Activated CD4-positive, alpha-beta T cell treated with anti-CD3 and anti-CD28 coated beads, Interleukin-2, Interleukin-6, amounts not matched to agents 100 ng/mL and 50 ng/mL, durations not matched to agents 16 hours and 8 hours (primary cell): ENCODE results near the gene CSNK1E.

Experiments
- DNase-seq: peaks from one replicate; pipeline ENCODE4 v3.0.0-alpha.2; 2020

CSNK1E gene

DNA sequence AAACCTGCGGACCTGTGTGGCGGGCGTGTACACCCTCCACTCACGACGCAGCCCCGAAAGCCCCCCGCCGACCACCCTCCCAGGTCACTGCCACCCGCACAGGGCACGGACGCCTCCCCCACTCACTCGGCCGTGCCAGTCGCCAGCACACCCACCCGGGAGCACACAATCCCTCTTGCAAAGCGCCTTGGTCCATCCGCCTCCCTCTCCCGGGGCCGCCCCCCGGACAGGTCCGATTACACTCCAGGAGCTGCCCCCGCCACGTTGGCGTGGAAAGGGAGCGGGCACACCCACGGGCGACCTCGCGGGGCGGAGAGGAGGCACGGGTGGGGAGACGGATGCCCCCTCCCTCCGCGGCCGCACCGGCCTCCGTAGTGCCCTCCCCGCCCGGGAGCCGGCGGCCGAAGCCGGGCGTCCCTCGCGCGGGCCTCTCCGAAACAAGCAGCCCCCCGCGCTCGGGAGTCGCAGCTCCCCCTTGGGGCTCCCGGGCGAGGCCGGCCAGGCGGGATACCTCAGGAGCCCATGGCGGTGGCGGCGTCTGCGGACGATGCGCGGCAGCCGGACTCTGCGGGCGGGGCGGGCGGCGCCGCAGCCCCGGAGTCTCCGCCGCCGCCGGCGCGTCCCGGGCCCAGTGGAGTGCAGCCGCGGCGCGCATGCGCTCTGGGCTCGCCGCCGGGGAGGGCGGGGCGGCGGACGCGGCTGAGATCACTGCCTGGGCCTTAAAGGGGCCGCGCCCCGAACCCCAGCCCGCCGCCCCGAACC, 44.7 kb downstream of the CSNK1E start, which contains the start of gene TMEM184B:
TMEM184B (minus strand) TSS at position 638 of the 762 bp plus-strand sequence. CDS start 25,049 bp downstream, outside the sequence.
- DNase-seq: peak; percentile 87

DNA sequence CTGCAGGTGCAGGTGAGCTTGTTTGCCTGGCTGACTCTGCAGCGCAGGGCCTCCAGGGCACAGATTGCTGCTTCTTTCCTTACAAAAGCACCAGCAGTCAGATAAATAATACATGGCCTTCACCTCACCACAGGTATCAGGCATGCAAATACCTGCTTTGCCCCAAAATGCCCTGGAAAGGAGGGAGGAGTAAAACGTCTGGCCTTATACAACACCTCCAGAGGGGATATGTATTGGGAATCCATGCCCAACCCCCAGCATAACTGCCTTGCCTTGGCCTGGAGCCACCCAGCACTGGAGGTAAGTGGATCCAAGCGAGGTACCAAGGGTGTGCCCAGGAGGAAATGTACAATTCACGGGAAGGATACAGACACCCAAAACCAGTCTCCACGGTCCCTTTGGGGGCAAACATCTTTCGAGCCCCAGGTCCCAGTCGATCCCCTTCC, 45.3 kb downstream of the CSNK1E start:
- no peak for DNase-seq

DNA sequence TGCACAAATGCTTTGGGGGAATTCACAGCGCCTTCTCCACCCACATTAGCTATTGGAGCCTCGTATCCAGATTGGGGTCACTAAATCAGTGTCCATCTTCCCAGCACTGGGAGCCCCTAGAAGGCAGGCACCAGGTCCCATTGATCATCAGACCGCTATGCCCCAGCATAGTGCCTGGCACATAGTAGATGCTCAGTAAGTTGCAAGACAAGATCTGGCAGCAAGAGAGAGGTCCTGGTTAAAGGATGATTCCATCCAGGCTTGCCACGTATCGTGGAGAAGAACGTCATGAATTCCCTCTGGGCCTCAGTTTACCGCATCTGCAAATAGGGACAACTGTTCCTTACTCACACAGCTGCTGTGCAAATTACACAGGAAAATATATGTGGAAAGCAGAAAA, 46.1 kb downstream of the CSNK1E start:
- DNase-seq: no peak

DNA sequence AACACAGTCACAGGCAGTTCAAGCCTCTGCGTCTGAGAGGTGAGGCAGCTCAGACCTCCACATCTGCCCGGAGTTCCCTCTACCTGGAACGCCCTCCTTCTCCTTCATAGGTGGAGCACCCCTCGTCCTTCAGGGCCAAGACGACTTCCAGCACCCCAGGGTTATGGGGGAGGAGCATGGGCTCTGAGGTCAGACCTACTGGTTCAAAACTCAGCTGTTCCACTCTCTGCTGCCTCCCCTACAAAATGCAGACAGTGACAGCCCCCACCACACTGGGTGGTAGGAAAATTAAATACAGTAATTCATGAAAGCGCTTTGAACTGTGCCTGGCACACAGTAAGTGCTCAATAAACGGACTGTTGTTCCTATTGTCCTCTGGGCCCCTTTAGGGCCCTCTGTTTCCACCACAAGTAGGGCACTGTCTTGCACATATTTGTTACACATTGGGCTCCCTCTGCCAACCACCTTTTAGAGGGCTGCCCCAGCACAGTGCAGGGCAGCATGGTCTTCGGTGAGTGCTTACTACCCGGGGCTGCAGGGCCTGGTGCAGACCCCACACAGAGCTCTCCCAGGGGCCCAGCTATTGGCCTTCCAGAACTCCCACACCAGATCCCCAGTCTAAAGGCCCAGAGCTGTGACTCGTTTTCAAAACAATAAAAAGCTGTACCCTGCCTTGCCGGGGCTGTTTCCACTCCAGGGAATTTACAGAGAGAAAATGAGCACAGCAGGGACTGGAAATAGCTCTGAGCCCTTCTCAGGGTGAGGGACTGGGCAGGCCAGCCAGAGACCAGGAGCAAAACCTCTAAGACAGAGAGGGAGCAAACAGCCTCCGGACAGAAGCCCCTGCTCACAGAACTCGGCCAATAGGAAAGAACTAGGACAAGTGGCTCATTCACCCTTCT, 46.9 kb downstream of the CSNK1E start:
- DNase-seq: no peak

DNA sequence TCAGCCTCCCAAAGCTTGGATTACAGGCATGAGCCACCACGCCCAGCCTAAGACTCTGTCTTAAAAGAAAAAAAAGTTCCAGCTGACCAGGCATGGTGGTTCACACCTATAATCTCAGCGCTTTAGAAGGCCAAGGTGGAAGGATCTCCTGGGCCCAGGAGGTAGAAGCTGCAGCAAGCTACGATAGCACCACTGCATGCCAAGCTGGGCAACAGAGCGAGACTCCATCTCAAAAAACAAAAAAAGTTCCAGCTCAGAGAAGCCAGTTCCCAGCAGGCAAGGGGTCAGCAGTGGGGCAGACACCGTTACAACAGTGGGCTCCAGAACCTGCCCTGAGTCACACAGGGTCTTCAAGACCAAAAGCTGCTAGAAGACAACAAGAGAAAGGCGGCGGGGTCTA, 47.8 kb downstream of the CSNK1E start:
- DNase-seq: no peak

DNA sequence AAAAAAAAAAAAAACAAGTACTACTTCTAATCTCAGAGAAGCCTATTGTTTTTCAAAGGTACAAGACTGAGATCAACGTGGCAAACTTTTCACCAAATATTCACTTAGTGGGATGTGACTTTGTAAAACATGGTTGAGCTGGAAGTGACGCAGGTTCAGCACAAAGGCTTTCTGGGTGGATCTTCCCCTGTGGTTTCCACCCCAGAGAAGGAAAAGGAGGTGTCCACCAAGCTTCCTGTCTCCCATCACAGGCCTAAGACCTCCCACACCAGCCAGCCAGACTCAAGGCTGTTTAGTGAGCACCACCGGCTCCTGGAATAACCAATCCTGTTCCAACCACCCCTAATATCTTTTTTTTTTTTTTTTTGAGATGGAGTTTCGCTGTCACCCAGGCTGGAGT, 50.1 kb downstream of the CSNK1E start:
- DNase-seq: peak; percentile 57

DNA sequence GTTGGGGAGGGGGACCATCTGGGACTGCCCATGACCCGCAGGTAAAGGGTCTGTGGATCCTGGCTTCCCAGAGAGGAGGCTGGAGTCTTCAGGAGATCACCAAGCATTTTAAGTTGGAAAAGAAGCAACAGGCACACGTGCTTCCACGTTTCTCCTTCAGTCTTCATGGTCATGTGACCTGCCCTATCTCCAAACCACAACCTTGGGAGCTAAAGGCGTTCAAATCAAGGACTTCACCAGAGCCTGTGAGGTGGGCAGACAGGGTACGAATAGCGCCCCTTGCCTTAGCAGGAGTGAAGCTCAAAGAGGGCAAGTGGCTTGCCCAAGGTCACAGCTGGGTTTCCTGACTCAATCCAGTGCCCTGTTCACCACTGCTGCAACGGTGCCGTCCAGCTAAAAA, 51.1 kb downstream of the CSNK1E start:
- DNase-seq: no peak

DNA sequence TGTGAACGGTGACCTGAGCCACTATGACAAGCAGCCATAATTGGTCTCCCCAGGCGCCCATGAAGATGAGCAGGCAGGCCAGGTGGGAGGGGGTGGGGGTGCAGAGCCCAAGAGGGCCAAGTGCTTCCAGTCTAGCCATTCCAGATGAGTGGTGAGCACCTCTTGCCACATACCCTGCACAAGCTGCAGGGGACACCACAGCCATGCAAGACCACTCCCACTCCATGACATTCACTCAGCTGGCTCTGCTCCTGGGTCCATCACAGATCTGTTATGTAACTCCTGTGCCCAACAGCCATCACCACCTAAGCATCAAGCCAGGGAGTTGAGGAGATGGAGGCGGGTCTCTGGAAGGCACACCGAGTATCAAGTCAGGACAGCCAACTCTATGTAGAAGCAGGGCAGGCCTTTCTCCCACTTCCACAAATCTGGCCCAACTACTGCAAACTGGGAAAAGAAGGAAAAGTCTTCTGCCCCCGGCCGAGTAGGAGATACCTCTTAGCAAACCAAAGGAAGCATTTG, 52.9 kb downstream of the CSNK1E start:
- no peak for DNase-seq

DNA sequence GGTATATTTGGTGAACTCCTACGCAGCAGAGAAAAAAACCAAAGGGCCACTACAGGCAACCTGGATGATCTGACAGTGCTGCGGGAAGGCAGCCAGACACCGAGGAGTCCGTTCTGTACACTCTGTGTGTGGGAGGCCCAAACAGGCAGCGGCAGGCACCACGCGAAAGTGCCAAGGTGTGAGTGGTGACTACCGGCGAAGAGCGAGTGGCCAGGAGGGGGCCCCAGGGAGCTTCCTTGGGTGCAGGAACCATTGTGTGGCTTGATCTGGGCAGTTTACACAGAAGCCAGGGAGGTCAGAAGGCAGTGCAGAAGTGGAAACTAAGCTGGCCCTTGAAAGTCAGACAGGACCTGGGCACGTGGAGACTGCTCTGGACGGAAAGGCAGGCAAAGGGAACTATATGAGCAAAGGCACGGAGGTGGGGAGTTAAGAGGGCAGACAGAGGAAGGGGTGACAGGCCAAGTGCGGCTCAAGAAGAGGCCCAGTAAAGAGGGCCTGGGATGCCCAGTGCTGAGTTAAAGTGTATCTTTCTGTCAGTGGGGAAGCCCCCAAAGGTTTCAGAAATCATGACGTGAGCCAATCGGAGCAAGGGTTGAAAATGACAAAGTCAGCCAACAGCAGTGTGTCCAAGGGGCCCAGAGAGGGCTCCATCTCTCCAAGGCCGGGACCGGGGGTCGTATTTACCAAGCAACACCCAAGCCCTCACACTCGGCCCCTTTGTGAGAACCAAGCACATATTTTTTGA, 55.0 kb downstream of the CSNK1E start:
- DNase-seq: peak; percentile 48

DNA sequence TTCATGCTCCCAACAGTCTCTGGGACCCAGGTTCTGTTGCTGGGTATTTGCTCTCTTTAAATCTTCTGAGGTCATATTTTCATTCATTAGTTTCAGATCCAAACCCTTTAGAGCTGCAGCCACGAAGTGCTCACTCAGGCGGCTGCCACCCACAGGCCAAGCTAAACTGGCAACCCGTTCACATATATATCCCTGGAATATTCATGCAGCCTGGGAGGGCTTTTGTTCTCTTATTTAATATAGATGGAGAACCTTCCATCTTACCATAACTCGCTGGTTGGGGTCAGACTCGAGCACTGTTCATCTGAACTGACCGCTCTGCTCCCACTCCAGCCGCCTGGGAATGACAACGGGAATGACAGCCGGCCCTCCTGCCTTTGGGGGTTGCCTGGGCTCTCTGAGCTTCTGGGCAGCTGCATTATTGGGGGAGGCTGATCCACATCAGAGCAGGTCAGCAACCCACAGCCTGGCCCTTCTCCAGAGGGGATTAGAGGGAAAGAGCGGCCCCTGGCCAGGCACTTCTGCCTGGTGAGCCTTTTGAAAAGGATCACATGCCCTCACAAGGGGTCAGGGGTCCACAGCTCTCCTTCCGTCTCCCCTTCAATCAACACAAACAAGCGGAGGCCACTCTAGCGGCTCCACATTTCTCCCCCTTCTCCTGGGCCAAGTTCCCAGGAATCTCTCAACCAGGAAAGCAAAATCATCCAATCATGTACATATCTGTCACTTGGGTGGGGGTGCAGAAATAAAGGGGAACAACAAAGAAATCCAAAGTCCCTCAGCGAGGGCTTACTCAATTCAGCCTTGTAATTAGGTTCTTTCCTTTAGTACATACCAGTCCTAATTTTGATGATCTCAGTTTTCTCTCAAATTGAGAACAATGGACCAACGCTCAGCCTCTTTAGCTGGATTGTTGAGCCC, 56.2 kb downstream of the CSNK1E start:
- DNase-seq: no peak

DNA sequence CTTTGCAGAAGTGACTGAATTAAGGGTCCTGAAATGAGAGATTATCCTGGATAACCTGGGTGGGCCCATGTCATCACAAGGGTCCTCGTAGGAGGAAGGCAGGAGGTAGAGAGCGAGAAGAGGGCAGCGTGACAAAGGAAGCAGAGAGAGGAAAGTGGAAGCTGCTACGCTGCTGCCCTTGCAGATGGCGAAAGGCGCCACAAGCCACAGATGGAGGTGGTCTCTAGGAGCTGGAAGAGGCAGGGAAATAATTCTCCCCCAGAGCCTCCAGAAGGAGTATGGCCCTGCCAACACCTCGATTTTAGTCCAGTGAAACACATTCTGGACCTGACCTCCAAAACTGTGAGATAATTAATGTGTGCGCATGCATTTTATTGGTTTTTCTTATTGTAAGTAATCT, 57.9 kb downstream of the CSNK1E start:
- DNase-seq: no peak

DNA sequence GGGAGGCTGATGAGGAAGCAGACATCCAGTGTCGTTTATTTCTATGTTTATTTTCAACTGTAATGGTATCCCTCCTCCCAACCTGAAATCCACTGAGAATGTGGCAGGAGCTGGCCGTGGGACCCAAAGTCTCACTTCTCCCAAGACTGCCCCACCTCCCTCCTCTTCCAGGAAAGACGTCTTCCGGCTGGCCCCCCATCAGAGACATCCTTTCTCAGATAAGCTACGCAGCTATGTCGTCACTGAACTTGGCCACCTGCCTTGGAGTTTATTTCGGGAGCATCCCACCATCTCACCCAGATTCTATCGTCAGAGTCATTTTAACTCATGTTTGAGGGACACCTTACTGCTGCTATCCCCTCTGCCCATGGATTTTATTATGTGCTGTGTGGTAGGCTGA, 58.3 kb downstream of the CSNK1E start:
- DNase-seq: no peak

DNA sequence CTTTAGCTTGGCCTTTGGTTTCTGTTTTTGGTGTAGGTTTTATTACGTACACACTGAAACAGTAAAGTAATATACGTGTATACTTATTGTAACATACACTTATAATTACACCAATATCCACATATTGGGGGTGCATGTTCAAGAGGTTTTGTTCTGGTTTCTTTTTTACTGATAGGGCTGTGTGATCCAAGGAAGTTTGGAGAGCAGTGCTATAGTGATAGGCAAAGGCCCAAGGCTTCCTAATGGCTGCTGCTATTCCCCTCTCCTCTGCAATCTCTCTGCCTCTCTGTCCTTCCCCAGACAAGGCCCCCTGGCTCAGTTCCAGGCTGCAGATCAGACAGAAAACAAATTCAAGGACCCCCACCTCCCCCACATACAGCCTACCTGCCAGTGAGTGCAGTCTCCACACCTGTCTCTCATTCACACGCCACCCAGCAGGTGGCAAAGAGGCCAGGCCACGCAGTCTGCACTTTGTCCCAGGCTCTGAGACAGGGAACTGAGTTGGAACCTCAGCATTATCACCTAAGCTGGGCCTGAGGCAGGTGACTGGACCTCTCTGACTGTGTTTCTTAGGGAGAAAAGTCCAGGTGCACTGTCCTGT, 59.5 kb downstream of the CSNK1E start:
- DNase-seq: no peak

DNA sequence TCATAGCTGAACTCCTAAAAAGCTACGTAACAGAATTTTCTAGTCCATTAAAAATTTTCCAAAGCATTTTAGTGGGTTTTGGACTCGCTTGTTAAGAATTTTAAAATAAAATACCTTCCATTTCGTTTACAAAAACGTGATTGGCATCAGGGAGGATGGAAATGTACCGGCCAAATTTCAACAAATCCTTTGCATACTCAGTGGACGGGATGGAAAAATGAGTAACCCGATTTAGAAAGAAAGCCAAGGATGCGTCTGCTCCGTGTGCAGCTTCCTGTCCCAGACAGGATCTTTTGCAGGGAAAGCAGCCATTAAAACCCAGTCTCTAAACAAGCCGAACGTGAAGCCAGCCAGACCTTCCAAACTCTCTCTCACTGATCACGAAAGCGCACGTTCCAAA, 60.1 kb downstream of the CSNK1E start:
- DNase-seq: no peak

DNA sequence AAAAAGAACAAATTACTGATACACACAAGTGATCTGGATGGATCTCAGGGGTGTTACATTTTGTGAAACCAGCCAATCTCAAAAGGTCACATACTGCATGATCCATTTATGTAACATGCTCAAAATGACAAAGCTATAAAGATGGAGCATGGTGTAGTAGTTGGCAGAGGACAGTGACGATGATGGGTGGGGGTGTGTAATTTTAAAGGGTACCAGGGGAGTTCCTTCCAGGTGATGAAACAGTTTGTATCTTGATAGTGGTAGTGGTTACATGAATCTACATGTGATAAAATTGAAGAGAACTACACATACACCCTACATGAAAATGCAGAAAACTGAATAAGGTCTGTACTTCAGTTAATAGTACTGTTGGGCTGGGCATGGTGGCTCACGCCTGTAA, 61.5 kb downstream of the CSNK1E start:
- DNase-seq: no peak

DNA sequence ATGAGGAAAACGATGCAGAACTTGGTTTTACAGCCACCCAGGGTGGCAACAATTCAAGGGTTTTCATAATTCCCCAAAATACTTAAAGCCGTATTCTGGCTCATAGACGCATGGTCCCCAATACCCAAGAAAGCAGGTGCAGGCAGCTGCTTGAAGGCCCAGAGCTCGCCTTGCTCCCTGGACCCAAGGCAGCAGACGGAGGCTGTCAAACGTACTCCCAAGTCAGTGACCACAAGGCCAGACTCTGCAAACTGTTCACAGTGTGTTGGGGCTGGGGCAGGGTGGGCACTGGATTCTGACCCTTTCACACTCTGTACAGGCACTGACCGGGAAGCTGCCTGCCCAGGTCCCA, 65.9 kb downstream of the CSNK1E start:
- no peak for DNase-seq

DNA sequence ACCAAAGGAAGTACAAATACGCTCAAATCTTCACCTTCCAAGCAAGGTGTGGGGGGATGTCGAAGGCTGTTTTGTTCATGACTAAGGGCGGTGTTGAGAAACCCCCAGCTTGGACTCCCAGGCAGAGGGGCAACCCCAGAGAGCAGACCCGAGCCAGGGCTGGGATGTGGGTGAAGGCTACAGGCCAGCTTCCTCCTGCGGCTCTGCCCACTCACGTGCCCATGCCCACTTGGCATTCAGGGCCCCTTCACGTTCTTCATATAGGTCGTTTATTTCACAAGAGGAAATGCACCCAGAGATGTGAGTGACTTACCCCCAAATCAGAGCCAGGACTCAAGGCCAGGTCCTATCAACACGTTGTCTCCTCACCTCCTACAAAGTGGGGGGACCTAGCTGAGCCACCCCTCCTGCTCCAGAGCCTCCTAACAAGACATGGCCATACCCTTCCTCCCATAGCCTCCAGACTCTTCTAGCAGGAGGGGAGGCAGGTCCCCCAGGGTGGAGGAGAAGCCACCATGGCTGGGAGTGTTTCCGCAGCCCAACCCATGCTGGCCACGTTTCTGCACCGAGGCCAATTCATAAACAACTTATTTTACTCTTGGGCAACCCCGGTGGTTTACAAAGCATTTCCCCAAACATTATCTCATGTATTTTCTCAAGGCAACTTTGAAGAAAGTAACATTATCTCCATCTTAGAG, 66.4 kb downstream of the CSNK1E start:
- no peak for DNase-seq

DNA sequence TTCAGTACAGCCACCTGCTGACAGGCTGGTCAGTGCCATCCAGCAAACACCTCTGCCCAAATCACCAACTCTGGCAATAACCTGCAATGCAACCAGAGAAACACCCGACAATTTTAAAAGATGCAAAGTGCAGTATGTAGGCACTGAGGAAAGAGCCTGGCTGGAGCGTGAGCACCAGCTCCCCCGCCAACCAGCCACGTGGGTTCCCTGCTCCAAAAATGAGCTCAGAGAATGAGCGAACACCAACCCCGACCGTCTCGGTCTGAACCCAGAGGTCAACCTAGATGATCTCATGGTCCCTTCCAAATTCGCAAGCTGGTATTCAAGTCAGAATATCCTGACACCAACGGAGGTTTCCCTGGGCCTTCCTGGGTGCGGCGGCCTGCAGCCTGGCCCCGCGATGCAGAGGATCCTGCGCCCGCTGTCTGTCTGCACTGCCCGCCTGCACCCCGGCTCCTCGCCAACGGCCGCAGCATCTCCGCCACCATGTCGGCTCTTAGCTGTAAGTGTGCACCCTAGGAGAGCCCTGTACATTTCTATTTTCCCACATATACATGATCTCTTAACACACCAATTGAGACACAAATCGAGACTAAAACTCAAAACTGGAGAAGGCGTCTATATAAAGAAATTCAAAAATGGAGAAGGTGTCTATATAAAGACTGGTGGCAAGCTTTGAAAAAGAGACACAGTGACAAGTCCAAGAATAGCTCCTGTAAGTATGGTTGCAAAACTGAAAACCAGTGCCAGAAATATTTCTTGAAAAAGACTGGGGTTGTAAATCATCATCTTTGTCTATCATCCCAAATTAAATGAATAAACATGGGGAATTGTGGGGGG, 67.2 kb downstream of the CSNK1E start:
- DNase-seq: no peak

DNA sequence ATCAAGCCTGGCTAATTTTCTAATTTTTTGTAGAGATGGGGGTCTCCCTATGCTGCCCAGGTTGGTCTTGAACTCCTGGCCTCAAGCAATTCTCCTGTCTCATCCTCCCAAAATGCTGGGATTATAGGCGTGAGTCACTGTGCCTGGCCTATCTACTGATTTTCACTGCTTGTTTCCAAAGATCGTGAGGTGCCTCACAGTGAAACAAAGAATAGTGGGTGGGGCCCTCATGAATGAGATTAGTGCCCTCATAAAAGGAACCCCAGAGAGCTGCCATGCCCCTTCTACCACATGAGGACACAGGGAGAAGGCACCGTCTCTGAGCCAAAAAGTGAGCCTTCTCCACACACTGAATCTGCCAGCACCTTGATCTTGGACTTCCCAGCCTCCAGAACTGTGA, 67.9 kb downstream of the CSNK1E start:
- no peak for DNase-seq

DNA sequence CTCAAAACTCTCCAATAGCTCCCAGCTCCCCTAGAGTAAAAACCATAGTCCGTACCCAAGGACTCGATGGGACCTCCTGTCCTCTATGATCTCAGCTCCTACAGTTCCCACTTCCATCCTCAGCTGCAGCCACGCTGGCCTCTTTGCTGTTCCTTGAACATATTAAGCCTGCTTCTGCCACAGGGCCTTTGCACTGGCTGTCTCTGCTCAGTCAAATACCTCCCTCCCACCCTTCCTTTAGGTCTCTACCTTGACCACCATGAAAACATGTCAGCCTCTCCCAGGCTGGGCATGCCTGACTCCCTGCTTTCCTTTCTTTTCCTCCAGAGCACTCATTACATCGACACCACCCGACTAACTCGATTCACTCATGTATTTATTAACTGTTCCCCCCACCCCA, 69.0 kb downstream of the CSNK1E start:
- no peak for DNase-seq
